Measurements from ENCODE around the gene NDUFS7.

NDUFS7 gene

GRCh38 chr19:1365319-1366269 lies 18.1 kb upstream of the NDUFS7 start:
- no peak for DNase-seq (ENCODE audit: low spot score)

GRCh38 chr19:1366296-1366695 lies 17.4 kb upstream of the NDUFS7 start:
- DNase-seq (ENCODE audit: low spot score) = no peak

GRCh38 chr19:1366899-1367870 lies 16.5 kb upstream of the NDUFS7 start:
- no peak for DNase-seq (ENCODE audit: low spot score)

- DNase-seq (ENCODE audit: low spot score) = no peak
Measured at GRCh38 chr19:1369214-1369805, 14.4 kb upstream of the NDUFS7 start.

- no peak for DNase-seq (ENCODE audit: low spot score)
Measured at GRCh38 chr19:1370579-1371361, 12.9 kb upstream of the NDUFS7 start.

- no peak for DNase-seq (ENCODE audit: low spot score)
Measured at GRCh38 chr19:1373042-1373533, 10.6 kb upstream of the NDUFS7 start.

- DNase-seq (ENCODE audit: low spot score) = no peak
Measured at GRCh38 chr19:1373534-1374249, 10.0 kb upstream of the NDUFS7 start.

- DNase-seq (ENCODE audit: low spot score) = no peak
Measured at GRCh38 chr19:1374250-1374577, 9.5 kb upstream of the NDUFS7 start.

GRCh38 chr19:1376415-1376805 lies 7.3 kb upstream of the NDUFS7 start:
- no peak for DNase-seq (ENCODE audit: low spot score)

- no peak for DNase-seq (ENCODE audit: low spot score)
Measured at GRCh38 chr19:1377176-1377964, 6.3 kb upstream of the NDUFS7 start.

GRCh38 chr19:1377965-1378785 lies 5.5 kb upstream of the NDUFS7 start:
- no peak for DNase-seq (ENCODE audit: low spot score)

GRCh38 chr19:1379126-1379905 lies 4.4 kb upstream of the NDUFS7 start:
- no peak for DNase-seq (ENCODE audit: low spot score)

GRCh38 chr19:1379961-1380489 lies 3.7 kb upstream of the NDUFS7 start:
- DNase-seq (ENCODE audit: low spot score) = no peak

GRCh38 chr19:1382250-1382649 lies 1.5 kb upstream of the NDUFS7 start:
- no peak for DNase-seq (ENCODE audit: low spot score)

GRCh38 chr19:1383017-1383311 lies 743 bp upstream of the NDUFS7 start:
- DNase-seq (ENCODE audit: low spot score) = no peak

- no peak for DNase-seq (ENCODE audit: low spot score)
Measured at GRCh38 chr19:1384085-1384462, 367 bp downstream of the NDUFS7 start.

GRCh38 chr19:1384478-1385110 lies 887 bp downstream of the NDUFS7 start:
- DNase-seq (ENCODE audit: low spot score) = no peak

- no peak for DNase-seq (ENCODE audit: low spot score)
Measured at GRCh38 chr19:1385816-1386215, 2.1 kb downstream of the NDUFS7 start.
